ENCODE data around the gene ESF1.

The ESF1 gene

DNA sequence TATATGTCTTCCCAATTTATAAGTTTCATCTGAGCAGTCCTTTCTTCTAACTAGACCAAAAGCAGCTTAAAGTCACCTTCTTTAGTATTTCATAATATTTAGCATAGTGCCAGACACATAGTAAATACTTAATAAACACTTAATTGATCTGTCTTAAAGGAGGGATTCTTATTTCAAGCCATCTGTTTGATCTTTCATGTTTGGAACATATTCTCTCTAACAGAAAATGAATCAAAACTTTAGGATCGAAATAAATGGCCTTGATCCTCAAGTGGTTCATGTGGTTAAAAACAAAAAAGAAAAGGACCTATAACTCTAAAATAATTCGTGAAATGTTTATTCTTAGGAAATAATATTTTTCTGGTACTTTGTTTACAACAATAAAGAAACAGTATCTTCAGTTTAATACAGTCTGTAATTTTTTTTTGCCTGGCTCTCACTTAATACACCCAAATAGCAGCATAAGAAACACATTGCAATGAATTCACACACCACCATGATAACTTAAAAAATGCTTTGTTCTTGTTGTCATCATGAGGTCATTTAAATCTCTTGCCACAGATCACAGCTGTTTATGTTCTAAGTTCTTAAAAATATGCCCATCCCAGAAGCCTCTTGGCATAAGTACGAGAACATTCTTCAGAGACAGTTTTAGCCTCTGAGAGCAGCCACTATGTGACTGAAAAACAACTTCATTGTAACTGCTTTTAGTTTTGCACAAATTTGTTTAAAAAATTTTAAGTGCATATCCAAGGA, 48.1 kb downstream of the ESF1 start:
- DNase-seq: no peak

DNA sequence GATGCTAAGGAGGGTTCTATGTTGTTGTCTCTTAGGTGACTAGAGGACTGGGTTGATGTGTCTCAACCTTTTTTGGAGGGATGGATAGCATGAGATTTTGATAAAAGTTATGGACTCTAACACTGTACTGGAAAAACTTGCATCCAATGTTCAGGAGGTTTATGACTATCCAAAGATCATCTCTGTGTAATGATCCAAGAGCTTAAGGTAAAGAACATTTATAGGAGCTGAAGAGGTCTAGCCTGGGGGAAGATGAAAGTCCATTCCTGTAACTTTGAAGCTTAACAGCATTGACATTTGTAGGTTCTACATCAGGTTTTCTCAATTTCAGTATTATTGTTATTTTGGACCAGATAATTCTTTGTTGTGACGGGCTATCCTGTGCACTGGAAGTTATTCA, 48.9 kb downstream of the ESF1 start:
- DNase-seq: no peak

DNA sequence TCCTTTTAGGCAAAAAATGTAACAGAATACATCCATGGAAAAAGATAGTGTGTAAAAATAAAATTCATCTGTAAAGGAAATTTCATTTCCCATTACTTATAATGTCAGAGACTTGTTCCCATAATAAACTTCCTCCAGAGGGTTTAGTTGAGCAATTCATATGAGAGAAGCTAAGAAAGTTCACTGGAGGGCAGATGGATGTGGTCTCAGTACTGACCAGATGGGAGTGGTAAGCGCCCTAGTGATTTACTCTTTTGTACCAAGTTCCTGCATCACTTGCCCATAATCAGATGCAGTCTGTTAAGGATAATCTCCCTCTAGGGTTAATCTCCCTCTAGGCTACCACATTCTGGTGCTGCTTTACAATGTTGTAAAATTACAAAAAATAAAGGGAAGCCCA, 61.7 kb downstream of the ESF1 start:
- no peak for DNase-seq

DNA sequence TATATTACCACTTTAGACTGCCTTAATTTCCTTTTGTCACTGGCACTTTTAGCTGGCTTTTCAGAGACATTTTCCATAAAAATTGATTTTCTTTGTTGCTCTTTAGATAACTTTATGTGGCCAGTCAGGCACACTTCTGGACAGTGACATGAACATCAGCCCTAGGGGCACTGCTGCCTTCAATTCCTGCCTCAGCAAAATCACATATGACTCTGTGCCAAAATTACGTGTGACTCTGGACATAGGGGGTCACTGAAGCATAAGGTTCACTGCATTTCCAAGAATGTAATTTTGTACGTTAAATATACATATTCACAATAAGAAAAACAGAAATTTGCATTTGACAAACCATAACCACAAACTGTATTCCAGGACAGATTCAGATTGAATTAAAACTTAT, 66.5 kb downstream of the ESF1 start:
- DNase-seq: no peak

DNA sequence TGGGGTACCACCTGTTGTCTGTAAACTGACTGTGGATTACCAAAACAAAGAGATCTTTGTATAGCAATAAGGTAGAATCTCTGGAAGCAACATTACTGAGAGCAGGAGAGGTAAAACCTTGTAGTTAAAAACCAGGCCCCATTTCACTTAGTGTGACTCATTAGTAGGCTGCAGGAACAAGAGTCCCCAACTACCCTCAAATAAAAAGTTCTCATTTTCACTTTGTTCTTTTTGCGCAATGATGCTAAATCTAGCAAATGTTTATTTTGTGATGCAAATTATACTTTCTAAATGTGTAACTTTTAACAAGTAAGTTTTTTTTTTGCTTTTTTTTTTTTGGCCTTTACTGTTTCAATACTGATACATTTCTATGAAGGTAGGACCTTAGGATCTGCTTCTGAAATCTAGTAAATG, 67.1 kb downstream of the ESF1 start:
- no peak for DNase-seq

DNA sequence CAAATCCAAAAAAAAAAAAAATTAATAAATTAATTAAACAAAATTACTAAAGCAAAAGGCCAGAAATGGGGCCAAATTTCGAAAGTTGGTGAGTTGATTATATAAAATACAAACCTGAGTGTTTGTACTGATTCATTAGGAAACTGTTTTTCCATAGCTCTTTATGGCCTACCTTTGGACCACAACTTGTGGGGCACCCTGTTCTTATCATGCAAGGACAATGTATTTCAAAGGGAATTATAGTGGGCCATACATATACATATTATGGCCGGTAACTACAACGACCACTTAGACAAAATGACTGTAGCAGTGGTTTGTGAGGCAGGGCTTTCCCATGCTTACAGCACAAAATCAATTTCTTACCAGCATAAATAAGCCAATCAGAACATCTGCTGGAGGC, 69.5 kb downstream of the ESF1 start:
- no peak for DNase-seq

DNA sequence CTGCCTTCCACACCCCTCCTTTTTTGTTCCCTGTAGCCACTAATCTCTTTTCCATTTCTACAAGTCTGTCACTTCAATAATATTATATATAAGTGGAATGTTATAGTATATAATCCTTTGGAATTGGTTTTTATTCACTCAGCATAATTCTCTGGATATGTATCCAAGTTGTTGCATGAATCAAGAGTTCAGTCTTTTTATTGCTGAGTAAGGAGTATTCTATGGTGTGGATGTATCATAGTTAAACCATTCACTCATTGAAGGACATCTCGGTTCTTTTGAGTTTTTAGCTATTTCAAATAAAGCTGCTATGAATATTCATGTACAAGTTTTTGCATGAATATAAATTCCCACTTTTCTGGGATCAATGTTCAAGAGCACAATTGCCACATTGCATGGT, 76.5 kb downstream of the ESF1 start:
- DNase-seq: no peak

DNA sequence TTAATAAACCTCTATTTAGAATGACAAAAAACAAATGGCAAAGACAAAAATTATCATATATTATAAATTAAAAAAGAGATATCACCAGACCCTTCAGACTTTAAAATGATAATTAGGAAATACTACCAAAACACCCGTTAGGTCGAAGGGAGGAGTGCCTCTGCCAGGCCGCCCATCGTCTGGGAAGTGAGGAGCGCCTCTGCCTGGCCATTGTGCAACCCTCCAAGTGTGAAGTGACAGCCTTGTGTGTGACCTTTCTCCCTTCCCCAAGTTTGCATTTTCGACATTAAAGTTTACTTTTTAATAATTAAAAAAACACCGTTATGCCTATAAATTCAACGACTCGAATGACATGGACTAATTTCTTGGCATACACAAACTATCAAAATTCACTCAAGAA, 81.5 kb downstream of the ESF1 start:
- DNase-seq: no peak

DNA sequence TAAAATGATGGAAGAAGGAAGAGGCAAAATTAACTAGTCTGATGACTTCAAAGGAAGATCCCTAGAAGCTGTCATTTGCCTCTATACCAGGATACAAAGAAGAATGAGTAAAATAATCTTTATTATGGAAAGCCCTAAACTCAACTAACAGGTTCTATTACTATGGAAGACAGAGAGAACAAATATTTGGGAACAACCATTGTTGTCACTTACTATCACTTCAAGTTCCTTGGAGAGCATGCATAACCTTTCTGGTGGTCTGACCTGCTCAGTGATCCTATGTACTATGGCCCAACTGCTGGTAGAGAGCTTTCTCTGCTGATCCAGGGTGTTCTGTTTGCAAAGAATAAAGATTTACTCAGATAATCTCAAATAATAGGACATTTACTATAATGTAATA, 83.2 kb downstream of the ESF1 start:
- DNase-seq: no peak

DNA sequence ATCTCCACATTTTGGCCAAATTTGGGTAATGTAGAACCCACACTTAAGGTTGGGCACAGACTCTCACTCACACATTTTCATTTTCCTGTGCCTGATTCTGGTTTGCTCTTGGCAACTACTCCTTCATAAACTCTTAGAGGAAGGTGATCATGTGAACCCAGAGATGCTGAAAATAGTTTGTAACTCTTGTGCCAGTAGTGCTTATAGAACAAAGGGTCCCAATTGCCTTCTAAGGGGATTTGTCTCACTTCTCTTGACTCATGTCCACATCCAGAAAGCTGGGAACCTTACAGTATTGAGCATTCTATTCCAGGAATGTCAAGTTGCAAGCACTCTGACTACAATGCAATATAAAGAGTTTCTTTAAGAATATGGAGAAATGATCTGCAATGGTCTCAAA, 84.0 kb downstream of the ESF1 start:
- DNase-seq: peak; percentile 26

DNA sequence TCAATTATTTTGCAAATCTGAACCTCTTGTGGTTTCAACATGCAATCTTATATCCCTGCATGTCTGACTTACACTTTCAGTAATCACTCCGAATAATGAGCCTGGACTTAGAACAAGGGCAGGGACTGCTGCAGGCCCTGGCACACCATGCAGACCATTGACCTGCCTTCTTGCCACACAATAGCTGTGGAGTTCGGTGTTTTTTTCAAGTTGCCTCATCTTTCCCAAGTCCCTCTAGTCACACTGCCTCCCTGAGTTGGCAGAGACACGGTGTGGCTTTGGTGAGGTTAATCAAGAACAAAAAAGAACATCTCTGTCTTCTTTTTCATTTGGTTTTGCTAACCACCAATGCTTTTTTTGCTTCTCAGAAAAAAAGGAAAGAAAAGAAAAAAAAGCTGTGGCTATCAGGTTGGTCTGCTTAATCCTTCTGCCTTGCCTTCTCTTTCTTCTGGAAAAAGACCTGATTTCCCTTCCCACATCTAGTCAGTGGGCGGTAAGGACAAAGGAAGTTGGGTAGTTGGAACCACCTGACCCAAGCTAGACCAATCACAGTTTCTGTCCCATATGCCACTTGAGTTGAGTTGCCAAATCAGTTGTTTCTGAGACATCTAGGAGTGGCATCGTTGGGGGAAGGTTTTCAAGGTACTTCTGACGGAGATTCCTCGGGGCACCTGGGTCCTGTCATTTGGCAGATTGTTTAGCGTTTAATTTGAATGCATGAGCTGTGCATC, 90.1 kb downstream of the ESF1 start:
- DNase-seq: no peak

DNA sequence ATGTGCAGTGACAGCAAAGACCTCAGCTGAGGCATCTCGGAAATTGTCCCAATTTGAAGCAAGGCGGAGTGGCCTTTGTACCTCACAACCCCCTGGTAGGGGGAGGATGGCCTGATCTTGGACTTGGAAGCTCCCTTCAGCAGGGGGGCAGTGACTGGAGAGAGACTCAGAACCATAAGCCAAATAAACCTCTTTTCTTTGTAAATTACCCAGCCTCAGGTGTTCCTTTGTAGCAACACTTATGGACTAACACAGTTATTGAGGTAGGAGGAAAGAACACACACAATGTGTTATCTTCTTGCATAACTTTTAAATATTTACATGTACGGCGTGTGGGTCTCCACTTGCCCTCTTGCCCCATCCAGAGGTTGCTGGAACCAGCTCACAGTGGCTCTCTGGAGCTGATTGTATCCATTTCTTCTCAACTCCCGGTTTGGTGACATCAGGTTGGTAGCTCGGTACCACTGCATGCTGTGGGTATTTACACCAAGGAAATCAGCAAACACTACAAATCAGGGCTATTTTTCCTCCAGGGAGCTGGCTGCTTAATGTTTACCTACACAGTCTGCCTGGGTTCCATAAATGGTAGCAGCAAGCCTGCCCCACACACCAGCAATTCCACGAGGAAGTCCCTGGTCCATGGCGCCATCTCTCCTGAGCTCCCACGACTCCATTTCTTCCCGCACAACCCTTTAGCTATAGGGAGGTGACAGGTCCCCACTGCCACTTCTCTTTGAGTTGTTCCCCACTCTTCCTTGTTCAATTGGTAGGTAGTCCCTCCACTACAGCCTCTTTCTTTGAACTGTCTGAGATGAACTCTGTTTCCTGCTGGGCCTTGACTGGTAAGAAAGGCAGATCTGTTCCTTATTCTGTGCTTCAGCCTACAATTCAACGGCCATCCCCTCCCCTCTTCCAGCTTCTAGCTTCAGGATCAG, 91.7 kb downstream of the ESF1 start:
- no peak for DNase-seq

DNA sequence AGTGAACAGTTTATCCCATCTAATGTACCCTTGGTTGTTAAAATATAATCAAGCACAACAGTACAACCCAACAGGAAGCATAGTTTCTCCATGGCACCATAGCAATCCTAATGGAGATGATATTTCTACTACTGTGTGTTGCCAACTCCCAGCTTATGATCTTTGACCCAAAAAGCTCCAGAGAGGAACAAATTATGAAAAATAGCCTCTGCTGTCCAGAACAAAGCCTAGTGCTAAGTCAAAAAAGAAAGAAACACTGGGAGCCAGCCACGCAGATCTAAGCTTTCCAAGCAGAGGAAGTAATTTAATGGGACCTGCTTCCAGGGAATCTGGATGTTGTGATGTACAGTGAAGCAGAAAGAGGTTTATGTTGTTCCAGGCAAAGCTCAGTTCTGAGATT, 93.8 kb downstream of the ESF1 start:
- DNase-seq: peak; percentile 69

DNA sequence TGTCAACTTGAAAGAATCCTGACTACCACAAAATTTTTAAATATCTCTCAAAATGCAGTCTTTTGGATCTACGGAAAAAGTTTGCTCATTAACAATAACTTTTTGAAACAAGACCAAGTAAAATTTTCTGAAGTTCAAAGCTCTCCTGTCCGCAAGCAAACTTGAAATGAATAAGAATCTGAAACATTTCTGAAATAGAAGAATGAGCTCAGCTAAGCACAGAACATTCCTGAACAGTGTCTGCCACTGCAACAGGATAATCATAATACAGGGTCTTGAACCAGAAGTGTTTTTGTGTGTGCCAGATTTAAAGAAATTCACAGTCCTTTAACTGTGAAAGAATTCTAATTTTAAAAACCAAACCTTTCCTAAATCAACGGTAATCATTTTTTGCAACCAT, 96.9 kb downstream of the ESF1 start:
- DNase-seq: no peak

DNA sequence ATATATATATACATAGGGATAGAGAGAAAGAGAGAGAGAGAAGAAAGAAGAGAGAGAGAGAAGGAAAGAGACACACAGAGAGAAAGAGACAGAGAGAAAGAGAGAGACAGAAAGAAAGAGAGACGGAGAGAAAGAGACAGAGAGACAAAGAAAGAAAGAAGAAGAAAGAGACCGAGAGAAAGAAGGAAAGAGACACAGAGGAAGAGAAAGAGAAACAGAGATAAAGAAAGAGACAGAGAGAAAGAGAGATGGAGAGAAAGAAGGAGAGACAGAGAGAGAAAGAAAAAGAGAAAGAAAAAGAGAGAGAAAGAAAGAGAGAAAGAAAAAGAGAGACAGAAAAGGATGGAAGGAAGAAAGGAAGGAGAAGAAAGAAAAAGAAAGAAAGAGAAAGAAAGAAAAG, 99.1 kb downstream of the ESF1 start:
- no peak for DNase-seq

DNA sequence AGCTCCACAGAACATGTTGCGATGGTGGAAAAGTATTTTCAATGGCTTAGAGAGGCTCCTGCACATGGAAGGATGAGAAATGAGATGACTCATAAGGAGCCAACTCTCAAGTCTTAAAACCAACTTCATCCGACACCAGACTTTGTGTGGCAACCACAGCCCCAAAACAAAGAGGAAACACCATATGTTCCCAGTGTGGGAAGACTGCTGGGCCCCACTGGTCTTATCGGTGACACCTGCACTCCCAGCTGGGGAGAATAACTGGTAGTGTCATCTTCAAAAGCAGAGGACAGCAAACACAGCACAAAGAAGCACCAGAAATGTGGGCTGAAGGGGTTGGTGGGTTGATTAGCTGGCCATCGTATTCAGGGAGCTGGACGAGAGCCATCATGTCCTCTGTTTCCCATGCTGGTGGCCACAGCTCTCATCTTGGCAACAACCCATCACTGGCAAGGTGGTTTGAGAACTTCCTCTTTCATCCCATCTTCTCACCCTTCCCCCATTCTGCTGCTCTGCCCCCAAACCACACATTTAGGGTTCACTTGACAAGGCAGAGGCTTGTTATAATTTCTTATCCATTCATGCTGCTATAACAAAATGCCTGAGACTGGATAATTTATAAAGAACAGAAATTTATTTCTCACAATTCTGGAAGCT, 100.0 kb downstream of the ESF1 start:
- no peak for DNase-seq

DNA sequence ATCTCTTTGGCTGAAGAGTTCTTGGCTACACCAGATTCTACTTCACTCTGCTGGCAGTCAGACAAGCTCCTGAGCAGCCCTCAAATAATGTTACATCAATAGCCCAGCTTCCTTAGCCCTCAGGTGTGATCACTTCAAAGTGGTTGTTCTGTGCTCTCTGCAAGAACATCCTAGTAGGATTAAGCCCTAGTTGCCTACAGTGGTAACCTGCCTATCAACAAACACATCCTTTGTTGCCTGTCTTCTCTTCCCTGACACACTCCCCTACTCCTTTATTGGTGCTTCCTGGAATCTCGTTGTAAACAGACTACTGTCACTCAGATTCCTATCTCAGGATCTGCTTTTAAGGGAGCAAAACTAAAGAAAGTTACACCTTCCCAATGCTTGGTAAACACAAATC, 100.9 kb downstream of the ESF1 start:
- no peak for DNase-seq

DNA sequence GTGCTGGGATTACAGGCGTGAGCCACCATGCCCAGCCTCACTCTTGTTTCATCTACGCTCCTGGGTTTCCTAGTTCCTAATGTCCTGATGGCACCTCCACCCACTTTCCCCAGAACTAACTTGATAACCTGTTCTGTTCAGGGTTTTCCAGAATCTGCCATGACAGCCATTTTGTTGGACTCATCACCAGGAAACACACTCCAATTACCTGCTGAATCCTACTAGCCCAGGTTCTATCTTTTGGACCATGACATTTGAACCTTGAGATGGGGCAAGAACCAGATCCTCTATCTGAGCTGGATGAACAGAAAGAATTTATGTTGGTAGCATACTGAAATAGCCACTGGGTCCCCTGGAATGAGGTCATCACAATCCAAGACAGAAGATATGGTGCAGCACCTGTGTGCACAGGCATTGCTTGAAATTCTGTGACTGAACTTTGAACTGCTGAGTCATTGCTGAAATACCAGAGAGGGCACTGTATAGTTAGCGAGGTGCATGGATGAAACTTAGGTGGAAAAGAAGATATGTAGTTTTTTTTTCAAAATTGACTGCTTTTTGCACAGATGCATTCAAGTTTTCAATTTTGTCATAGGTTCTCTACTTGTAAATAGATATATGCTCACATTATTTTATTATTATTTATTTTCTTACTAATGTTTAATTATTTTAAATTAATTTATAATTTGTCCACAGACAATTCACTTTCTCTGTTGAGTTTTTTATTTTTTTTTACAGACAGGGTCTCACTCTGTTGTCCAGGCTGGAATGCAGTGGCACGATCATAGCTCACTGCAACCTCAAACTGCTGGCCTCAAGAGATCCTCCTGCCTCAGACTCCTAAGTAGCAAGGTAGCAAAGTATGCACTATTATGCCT, 103.2 kb downstream of the ESF1 start:
- no peak for DNase-seq

DNA sequence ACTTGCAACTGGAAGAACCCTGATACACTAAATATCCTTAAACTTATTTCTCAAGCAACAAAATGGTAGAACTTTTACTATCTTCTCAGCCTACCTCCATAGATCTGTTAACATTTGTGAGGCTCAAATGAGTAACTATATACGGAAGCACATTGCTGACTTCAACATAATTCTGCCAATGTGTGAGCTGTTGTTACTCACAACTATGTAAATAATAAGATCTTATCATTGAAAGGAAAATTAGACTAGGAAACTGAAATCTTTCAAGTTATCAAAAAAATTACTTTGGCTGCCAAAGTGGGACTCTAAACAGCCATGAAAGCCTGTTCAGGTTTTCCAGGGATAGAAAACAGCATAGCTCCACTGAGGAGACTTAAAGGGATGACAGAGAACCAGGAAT, 105.8 kb downstream of the ESF1 start:
- no peak for DNase-seq

DNA sequence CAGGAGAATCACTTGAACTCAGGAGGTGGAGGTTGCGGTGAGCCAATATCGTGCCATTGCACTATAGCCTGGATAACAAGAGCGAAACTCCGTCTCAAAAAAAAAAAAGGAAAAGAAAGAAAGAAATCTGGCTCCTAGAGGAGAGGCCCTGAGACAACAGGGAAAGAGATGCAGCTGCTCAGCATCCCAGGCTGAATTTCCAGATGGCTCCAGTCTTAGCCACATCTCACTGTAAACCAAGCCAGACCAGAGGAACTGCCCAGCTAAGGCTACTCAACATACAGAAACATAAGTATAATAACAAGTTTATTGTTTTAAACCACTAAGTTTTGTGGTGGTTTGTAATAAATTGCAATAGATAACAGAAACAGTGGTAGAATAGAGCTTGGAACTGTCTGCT, 107.5 kb downstream of the ESF1 start:
- peak; percentile 34 for DNase-seq

DNA sequence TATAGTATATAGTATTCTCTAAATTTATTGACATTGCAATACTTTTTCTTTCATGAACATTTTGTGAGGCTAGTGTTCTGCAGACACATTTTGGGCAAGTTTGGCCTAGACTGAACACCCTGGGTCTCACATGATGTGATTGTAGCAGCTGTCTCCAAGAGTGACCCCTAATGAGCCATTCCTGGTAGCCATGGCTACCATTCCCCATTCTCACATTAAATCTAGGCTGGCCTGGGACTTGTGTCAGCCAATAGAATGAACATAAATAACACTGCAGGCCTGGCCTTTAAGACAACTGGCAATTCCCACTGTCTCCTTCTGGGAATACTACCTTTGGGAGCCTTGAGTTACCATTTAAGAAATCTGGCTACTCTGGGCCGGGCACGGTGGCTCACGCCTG, 108.0 kb downstream of the ESF1 start:
- DNase-seq: no peak

DNA sequence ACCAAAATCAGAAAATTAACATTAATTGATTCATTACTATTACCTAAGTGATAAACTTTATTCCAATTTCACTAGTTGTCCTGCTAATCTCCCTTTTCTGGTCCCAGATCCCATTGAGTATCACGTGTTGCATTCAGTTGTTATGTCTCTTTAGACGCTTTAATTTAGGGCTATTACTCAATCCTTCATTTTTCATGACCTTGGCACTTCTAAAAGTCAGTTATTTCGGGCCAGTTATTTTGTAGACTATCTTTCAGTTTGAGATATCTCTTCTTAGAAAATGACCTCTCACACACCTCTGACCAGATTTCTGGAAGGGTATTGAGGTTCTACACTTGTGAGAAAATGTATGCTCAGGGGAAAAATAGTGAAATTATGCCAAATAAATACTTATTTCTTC, 112.0 kb downstream of the ESF1 start:
- no peak for DNase-seq

All from right hindlimb (tissue), 1 donor.